GM23338 (cell line): ENCODE measurements around the gene ANKFN1. TPM values are rescaled to one million over a fixed set of nuclear protein-coding genes. Genes with fewer than 3 reads are reported as not detected.
A peak's percentile ranks its signal among the peaks of the same experiment; 100 is the strongest.

Experiments
- ATAC-seq: fragments of 200-7000 bp; cut with Tn5 transposase; 3 replicates; pipeline ENCODE4 v1.9.1; 2020
- DNase-seq: peaks from one replicate; pipeline ENCODE4 v3.0.0-alpha.2; 2015; ENCODE audit warnings: low spot score
- H2AFZ ChIP-seq: fragments of 200-600 bp; sonication (generic); 2 replicates; pipeline ENCODE4 v1.8.0; 2016; ENCODE audit warnings: antibody characterized with exemption, mild to moderate bottlenecking, moderate library complexity
- H3F3A ChIP-seq: fragments of 200-600 bp; sonication (generic); replicated peaks from 2 replicates; pipeline ENCODE4 v1.8.0; 2017; ENCODE audit warnings: antibody characterized with exemption, mixed run types, low read depth
- H3K27ac ChIP-seq: fragments of 200-600 bp; sonication (generic); 2 replicates; pipeline ENCODE4 v1.6.1; 2016; ENCODE audit warnings: low read depth
- H3K27me3 ChIP-seq: fragments of 200-600 bp; sonication (generic); 2 replicates; pipeline ENCODE4 v1.8.0; 2016; ENCODE audit warnings: mild to moderate bottlenecking, mixed run types, moderate library complexity; ENCODE audit not compliant: insufficient read depth
- H3K36me3 ChIP-seq: fragments of 200-600 bp; sonication (generic); 2 replicates; pipeline ENCODE4 v1.8.0; 2016; ENCODE audit warnings: mild to moderate bottlenecking; ENCODE audit not compliant: insufficient read depth
- H3K4me1 ChIP-seq: fragments of 200-600 bp; sonication (generic); 2 replicates; pipeline ENCODE4 v1.8.0; 2016; ENCODE audit warnings: mild to moderate bottlenecking, moderate library complexity; ENCODE audit not compliant: insufficient read depth
- H3K4me2 ChIP-seq: fragments of 200-600 bp; sonication (generic); 2 replicates; pipeline ENCODE4 v1.7.1; 2017; ENCODE audit warnings: mixed run types
- H3K4me3 ChIP-seq: fragments of 200-600 bp; sonication (generic); 2 replicates; pipeline ENCODE4 v1.6.1; 2016; ENCODE audit warnings: mixed run types
- H3K79me2 ChIP-seq: fragments of 200-600 bp; sonication (generic); replicated peaks from 2 replicates; pipeline ENCODE4 v1.8.0; 2017; ENCODE audit warnings: mild to moderate bottlenecking; ENCODE audit not compliant: insufficient read depth
- H3K9me2 ChIP-seq: fragments of 200-600 bp; sonication (generic); 2 replicates; pipeline ENCODE4 v1.8.0; 2017; ENCODE audit not compliant: insufficient read depth
- H4K20me1 ChIP-seq: fragments of 200-600 bp; sonication (generic); replicated peaks from 2 replicates; pipeline ENCODE4 v1.8.0; 2017; ENCODE audit warnings: mild to moderate bottlenecking; ENCODE audit not compliant: insufficient read depth
- H3K27ac Mint-ChIP-seq: 2 replicates; pipeline ENCODE4 v1.8.0; 2020; ENCODE audit warnings: inconsistent platforms, mild to moderate bottlenecking, moderate library complexity, mixed read lengths
- H3K27me3 Mint-ChIP-seq: 3 replicates; pipeline ENCODE4 v1.8.0; 2022; ENCODE audit warnings: low read depth, mild to moderate bottlenecking, moderate library complexity, mixed read lengths, inconsistent platforms; ENCODE audit not compliant: insufficient read depth, poor library complexity
- H3K36me3 Mint-ChIP-seq: 3 replicates; pipeline ENCODE4 v1.8.0; 2021; ENCODE audit warnings: low read depth, mild to moderate bottlenecking, inconsistent platforms, moderate library complexity, mixed read lengths
- H3K4me1 Mint-ChIP-seq: 3 replicates; pipeline ENCODE4 v1.8.0; 2020; ENCODE audit warnings: mild to moderate bottlenecking, inconsistent platforms, mixed read lengths
- H3K4me3 Mint-ChIP-seq: 3 replicates; pipeline ENCODE4 v1.8.0; 2021; ENCODE audit warnings: moderate library complexity, mild to moderate bottlenecking, inconsistent platforms, mixed read lengths
- H3K9me3 Mint-ChIP-seq: 3 replicates; pipeline ENCODE4 v1.8.0; 2020; ENCODE audit warnings: moderate library complexity, mild to moderate bottlenecking, inconsistent platforms, mixed read lengths
- CREB1 ChIP-seq: fragments of 250-450 bp; sonication (Bioruptor Pico); IDR thresholded peaks from 2 replicates; pipeline ENCODE4 v1.5.0; 2020; ENCODE audit warnings: low read depth, mild to moderate bottlenecking, moderate library complexity
- CTCF ChIP-seq, 2 experiments: fragments of 200-600 bp in 1 of 2; sonication (generic) in 1 of 2; conservative IDR thresholded peaks; 2 replicates each; pipeline versions ENCODE4 v1.5.1 to v1.6.1; 2016 to 2017; ENCODE audit warnings: antibody characterized with exemption in 2 of 2, low read depth in 2 of 2, mild to moderate bottlenecking in 2 of 2, moderate library complexity in 1 of 2
- JUNB ChIP-seq: IDR thresholded peaks from one replicate; pipeline ENCODE4 v1.6.1; 2016; ENCODE audit warnings: antibody characterized with exemption; ENCODE audit not compliant: unreplicated experiment
- NANOG ChIP-seq: IDR thresholded peaks from 2 replicates; pipeline ENCODE4 v1.6.1; 2016; ENCODE audit warnings: antibody characterized with exemption, borderline replicate concordance
- POLR2AphosphoS5 ChIP-seq: IDR thresholded peaks from 2 replicates; pipeline ENCODE4 v1.6.1; 2016; ENCODE audit warnings: antibody characterized with exemption, low read depth
- STAT1 ChIP-seq: IDR thresholded peaks from one replicate; pipeline ENCODE4 v1.6.1; 2016; ENCODE audit warnings: antibody characterized with exemption; ENCODE audit not compliant: unreplicated experiment
- ZNF331 ChIP-seq: fragments of 250-450 bp; sonication (Bioruptor Pico); IDR thresholded peaks from 2 replicates; pipeline ENCODE4 v1.5.0; 2020; ENCODE audit warnings: low read depth, mild to moderate bottlenecking, moderate library complexity
- polyA plus RNA-seq: library from polyadenylated mRNA; unstranded; fragments of >200 nt; fragmentation: Nextera tagmentation; extraction: Ambion mirVana; gene quantifications from 2 replicates; pipeline ENCODE4 v1.2.1, GENCODE V29; 2016
- total RNA-seq: library from RNA; depleted of rRNA; stranded (reverse); fragments of >200 nt; shearing (Covaris generic); gene quantifications from 2 replicates; pipeline ENCODE4 v1.2.3, GENCODE V29; 2014

The ANKFN1 gene
- total and polyA plus RNA-seq, 2 experiments from 2014 or later = not detected

- no peak for TF ChIP-seq CTCF (conservative IDR thresholded peaks at IDR 0.05; ENCODE audit: low read depth in 2 of 2)
- no peak for TF ChIP-seq ZNF331 (CRISPR knock-in tag)
- no peak for TF ChIP-seq JUNB
Observed at GRCh38 chr17:56514899-56515298, 361.6 kb downstream of the ANKFN1 start (continued).

DNA sequence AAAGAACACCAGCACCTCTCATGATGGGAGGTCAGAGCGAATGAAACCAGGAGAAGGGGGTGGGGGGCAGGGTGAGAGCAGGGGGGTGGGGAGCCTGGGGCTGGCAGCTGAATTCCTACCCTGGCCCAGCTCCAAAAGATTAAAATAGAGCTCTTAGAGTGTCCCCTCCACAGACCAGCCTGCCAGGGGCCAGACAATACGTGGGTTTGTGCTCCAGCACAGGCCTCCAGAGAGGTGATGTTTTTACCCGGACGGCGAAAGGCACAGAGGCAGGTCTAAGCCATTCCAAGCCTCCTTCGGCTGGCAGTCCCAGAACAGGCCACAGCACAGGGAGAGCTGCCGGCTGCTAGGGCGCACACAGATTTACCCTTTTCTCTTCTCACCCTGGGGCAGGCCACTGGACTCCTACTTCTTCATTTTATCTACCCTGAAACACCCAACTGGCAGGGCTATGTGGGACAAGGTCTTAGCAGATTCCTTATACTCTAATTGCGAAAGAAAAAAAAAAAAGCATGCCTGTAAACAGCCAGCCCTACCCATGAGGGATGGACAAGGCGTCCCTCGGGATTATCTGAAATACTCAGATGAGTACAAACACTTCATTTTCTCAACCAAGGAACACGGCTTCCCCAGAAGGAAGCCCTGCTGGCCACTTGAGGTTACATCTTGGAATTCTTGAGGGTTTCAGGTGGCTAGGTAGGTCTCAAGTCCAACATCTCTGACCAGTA, 368.3 kb downstream of the ANKFN1 start:
- no peaks in the 10 kb centered on the region for H3K9me3 Mint-ChIP-seq
- Histone ChIP-seq H3K4me2 (no peak overlapping the region), H3K36me3 (no peaks in the 10 kb centered on the region), H3F3A (no peaks in the 10 kb centered on the region), H3K4me1 (no peaks in the 10 kb centered on the region), H3K27ac (no peak overlapping the region), H3K27me3 (no peaks in the 10 kb centered on the region), H3K9me2 (no peaks in the 10 kb centered on the region), H2AFZ (peak overlapping the region; percentile 72), H3K79me2 (no peaks in the 10 kb centered on the region), H3K4me3 (no peak overlapping the region), H4K20me1 (no peaks in the 10 kb centered on the region)
- H3K4me3 Mint-ChIP-seq = no peak overlapping the region
- peaks cover 3% of the 10 kb centered on the region; the same call in 2 of the 3 replicates for H3K4me1 Mint-ChIP-seq
- DNase-seq (peak; percentile 27), ATAC-seq (peak; percentile 92)
- H3K27me3 Mint-ChIP-seq = peaks cover 2% of the 10 kb centered on the region
- TF ChIP-seq CREB1 (CRISPR knock-in tag) (no peak), ZNF331 (CRISPR knock-in tag) (no peak), JUNB (no peak), NANOG (no peak), POLR2AphosphoS5 (no peak)
- no peaks in the 10 kb centered on the region for H3K36me3 Mint-ChIP-seq
- no peak overlapping the region for H3K27ac Mint-ChIP-seq

DNA sequence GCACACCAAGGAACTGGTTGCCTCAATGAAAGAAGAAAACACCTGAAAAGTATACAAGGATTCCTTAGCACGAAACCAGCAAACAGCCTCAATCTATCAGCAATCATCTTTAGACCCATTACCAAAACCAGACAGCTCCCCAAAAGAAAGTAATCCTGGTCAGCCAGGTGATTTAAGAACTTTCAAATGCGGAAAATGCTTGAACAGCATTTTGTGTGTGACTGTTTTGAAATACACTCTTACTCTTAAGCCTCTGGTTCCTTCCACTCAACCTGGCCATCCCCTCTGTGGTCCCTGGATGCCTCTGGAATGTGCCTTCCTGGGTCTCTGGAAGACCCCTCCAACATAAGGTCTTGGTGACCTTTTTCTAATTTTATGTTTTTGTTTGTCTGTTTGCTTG, 369.8 kb downstream of the ANKFN1 start:
- Histone ChIP-seq H3K9me2 (0 out of 2 replicates have a peak, but pooled peaks cover 3% of the 10 kb centered on the region), H2AFZ (no peak overlapping the region), H4K20me1 (no peaks in the 10 kb centered on the region), H3K4me2 (no peak overlapping the region), H3K79me2 (no peaks in the 10 kb centered on the region), H3K27ac (no peak overlapping the region), H3K4me3 (no peak overlapping the region), H3F3A (no peaks in the 10 kb centered on the region), H3K36me3 (no peaks in the 10 kb centered on the region), H3K27me3 (no peaks in the 10 kb centered on the region), H3K4me1 (no peaks in the 10 kb centered on the region)
- TF ChIP-seq ZNF331 (CRISPR knock-in tag) (no peak), STAT1 (no peak)
- ATAC-seq (no peak), DNase-seq (no peak)
- H3K27me3 Mint-ChIP-seq = peaks cover 2% of the 10 kb centered on the region
- no peak overlapping the region for H3K4me3 Mint-ChIP-seq
- peaks cover 3% of the 10 kb centered on the region; the same call in 2 of the 3 replicates for H3K4me1 Mint-ChIP-seq
- no peaks in the 10 kb centered on the region for H3K9me3 Mint-ChIP-seq
- H3K36me3 Mint-ChIP-seq = no peaks in the 10 kb centered on the region
- no peak overlapping the region for H3K27ac Mint-ChIP-seq
